ENCODE data around the gene DNPH1. TPM values are rescaled to one million over a fixed set of nuclear protein-coding genes. Genes with fewer than 3 reads are reported as not detected.

DNPH1 gene
- total RNA-seq, 6 experiments from 2014 or later, result 38.3 to 56.3 (median 49.1) TPM

DNA sequence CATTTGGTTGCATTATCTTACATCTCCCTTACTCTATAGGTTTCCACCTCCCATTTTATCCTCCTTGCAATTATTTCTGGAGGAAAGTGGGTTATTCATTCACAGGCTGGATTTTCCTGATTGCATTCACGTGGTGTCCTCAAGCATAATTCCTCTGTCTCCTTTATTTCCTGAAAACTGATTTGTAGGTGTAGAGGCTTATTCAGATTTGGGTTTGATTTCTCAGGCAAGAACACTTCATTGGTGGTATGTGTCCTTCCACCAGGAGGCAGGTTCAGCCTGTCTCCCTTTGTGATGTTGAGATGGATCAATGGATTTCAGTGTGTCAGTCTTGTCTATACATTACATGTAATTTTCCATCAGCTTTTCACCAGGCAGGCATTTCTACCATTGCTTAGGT, 17.3 kb downstream of the DNPH1 start:
- no peak for DNase-seq
- H3K4me3 Mint-ChIP-seq, result no peak overlapping the region
- peaks cover 6% of the 10 kb centered on the region for H3K4me1 Mint-ChIP-seq (ENCODE audit: low read depth)
- no peak overlapping the region for H3K27ac Mint-ChIP-seq
- H3K9me3 Mint-ChIP-seq, result no peaks in the 10 kb centered on the region
- peaks cover 6% of the 10 kb centered on the region for H3K36me3 Mint-ChIP-seq (ENCODE audit: low read depth)
- no peaks in the 10 kb centered on the region; the same call in 1 of the 2 replicates for H3K27me3 Mint-ChIP-seq (ENCODE audit: insufficient read depth)
- TF ChIP-seq, protein P1, sequence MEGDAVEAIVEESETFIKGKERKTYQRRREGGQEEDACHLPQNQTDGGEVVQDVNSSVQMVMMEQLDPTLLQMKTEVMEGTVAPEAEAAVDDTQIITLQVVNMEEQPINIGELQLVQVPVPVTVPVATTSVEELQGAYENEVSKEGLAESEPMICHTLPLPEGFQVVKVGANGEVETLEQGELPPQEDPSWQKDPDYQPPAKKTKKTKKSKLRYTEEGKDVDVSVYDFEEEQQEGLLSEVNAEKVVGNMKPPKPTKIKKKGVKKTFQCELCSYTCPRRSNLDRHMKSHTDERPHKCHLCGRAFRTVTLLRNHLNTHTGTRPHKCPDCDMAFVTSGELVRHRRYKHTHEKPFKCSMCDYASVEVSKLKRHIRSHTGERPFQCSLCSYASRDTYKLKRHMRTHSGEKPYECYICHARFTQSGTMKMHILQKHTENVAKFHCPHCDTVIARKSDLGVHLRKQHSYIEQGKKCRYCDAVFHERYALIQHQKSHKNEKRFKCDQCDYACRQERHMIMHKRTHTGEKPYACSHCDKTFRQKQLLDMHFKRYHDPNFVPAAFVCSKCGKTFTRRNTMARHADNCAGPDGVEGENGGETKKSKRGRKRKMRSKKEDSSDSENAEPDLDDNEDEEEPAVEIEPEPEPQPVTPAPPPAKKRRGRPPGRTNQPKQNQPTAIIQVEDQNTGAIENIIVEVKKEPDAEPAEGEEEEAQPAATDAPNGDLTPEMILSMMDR (IDR thresholded peaks at IDR 0.05), result no peak; the same call in 1 of the 2 replicates

DNA sequence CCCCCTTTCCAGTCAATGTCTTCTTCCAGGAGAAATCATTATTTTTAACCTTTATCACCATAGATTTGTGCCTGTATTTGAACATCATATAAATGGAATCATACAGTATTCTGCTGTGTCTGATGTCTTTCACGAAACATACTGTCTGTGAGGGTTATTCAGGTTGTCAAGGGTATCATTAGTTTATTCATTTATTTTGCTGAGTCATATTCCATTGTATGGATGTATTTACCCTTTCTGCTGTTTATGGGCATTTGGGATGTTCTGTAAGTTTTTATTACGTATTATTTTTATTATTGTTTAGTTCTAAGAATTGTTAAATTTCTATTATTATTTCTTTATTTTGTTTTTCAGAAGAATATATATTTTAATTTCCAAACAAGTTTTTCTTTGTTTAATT, 22.0 kb downstream of the DNPH1 start:
- TF ChIP-seq, protein P1 (IDR thresholded peaks at IDR 0.05), result no peak
- DNase-seq, result no peak
- Mint-ChIP-seq H3K4me3 (no peak overlapping the region), H3K4me1 (ENCODE audit: low read depth) (peaks cover 6% of the 10 kb centered on the region), H3K27me3 (ENCODE audit: insufficient read depth) (no peaks in the 10 kb centered on the region), H3K9me3 (no peaks in the 10 kb centered on the region; the same call in 1 of the 2 replicates), H3K36me3 (ENCODE audit: low read depth) (peaks cover 17% of the 10 kb centered on the region), H3K27ac (no peak overlapping the region)

DNA sequence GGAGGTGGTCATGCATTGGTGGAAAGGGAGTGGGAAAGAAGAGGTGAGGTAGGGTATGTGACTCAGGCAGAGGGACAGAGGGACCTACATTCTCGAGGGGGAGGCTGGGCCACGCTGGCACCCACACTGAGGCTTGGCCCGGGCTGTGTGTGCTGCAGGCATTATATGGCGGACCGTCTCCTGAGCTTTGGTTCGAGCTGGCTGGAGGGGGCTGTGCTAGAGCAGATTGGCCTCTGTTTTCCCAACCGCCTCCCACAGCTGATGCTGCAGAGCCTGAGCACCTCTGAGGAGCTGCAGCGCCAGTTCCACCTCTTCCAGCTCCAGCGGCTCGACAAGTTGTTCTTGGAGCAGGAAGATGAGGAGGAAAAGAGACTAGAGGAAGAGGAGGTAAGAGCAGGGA, 23.4 kb downstream of the DNPH1 start:
- no peak for DNase-seq
- Mint-ChIP-seq H3K4me1 (ENCODE audit: low read depth) (peaks cover 3% of the 10 kb centered on the region), H3K27me3 (ENCODE audit: insufficient read depth) (no peaks in the 10 kb centered on the region), H3K9me3 (no peaks in the 10 kb centered on the region; the same call in 1 of the 2 replicates), H3K36me3 (ENCODE audit: low read depth) (peaks cover 17% of the 10 kb centered on the region), H3K27ac (no peak overlapping the region), H3K4me3 (no peak overlapping the region)
- TF ChIP-seq, protein P1 (IDR thresholded peaks at IDR 0.05), result no peak

DNA sequence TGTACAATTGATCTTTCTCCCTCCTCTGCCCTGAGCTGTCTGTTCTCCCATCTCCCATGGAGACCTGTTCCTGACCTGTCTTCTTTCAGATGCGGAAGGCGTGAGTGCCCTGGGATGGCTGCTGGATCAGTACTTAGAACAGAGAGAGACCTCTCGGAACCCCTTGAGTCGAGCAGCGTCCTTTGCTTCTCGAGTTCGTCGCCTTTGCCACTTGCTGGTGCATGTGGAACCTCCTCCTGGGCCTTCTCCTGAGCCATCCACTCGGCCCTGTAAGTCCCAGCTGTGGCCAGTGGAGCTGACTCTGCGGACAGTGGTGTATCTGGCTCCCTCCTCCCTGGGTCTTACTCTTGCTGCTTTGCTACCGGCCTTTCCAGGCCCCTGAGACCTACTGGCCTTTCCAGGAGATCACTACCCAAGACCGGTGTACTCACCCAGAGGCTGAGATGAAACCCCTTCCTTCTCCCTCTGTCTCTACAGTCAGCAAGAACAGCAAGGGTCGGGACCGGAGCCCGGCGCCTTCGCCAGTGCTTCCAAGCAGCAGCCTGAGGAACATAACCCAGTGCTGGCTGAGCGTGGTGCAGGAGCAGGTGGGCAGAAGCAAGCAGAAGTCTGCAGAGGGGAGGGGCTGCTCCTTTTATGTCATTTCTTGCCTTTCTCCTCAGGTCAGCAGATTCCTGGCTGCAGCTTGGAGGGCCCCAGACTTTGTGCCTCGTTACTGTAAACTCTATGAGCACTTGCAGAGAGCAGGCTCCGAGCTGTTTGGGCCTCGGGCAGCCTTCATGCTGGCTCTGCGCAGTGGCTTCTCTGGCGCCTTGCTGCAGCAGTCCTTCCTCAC, 24.8 kb downstream of the DNPH1 start:
- TF ChIP-seq, protein P1 (IDR thresholded peaks at IDR 0.05), result no peak
- no peak overlapping the region for H3K4me3 Mint-ChIP-seq
- H3K9me3 Mint-ChIP-seq, result no peaks in the 10 kb centered on the region; the same call in 1 of the 2 replicates
- H3K36me3 Mint-ChIP-seq (ENCODE audit: low read depth), result peaks cover 17% of the 10 kb centered on the region
- H3K27me3 Mint-ChIP-seq (ENCODE audit: insufficient read depth), result no peaks in the 10 kb centered on the region
- H3K27ac Mint-ChIP-seq, result no peak overlapping the region
- no peak for DNase-seq
- H3K4me1 Mint-ChIP-seq (ENCODE audit: low read depth), result no peaks in the 10 kb centered on the region

DNA sequence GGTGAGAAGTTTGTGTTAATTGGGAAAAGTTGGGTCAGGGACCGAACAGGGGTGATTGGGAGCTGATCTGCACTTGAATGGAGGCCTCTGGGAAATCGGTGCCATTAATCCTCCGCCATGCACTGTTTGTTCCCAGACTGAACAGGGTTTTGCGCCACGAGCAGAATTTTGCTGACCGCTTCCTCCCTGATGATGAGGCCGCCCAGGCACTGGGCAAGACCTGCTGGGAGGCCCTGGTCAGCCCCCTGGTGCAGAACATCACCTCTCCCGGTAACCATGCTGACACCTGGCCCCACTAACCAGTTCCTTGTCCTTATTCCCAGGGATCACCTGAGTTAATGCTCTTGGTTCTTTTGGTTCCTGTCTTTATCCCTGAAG, 25.6 kb downstream of the DNPH1 start:
- H3K4me3 Mint-ChIP-seq, result no peak overlapping the region
- H3K36me3 Mint-ChIP-seq (ENCODE audit: low read depth), result peaks cover 17% of the 10 kb centered on the region
- TF ChIP-seq, protein P1 (IDR thresholded peaks at IDR 0.05), result no peak
- no peak overlapping the region for H3K27ac Mint-ChIP-seq
- no peaks in the 10 kb centered on the region for H3K27me3 Mint-ChIP-seq (ENCODE audit: insufficient read depth)
- no peaks in the 10 kb centered on the region; the same call in 1 of the 2 replicates for H3K9me3 Mint-ChIP-seq
- DNase-seq, result no peak
- no peaks in the 10 kb centered on the region for H3K4me1 Mint-ChIP-seq (ENCODE audit: low read depth)
